Suprapubic skin (tissue), 4 donors: Measurements from ENCODE around the gene GAS2L3.

ENCODE experiments used
- CTCF ChIP-seq, 2 donors: fragments of 200-600 bp in 1 of 2; fragments of 450-650 bp in 1 of 2; sonication (generic) in 1 of 2; IDR thresholded peaks; one replicate each; pipeline ENCODE4 v1.5.1; 2016 to 2019; ENCODE audit warnings: antibody characterized with exemption in 2 of 2, mild to moderate bottlenecking in 1 of 2, moderate library complexity in 1 of 2
- EP300 ChIP-seq: sonication (generic); formaldehyde crosslinking; IDR thresholded peaks from one replicate; pipeline ENCODE4 v1.6.1; 2017; ENCODE audit warnings: antibody characterized with exemption
- POLR2A ChIP-seq, 2 donors: fragments of 450-650 bp; IDR thresholded peaks; one replicate each; pipeline ENCODE4 v1.6.1; 2017; ENCODE audit warnings: antibody characterized with exemption in 2 of 2, mild to moderate bottlenecking in 2 of 2, moderate library complexity in 2 of 2
- POLR2AphosphoS5 ChIP-seq, 3 donors: sonication (generic); formaldehyde crosslinking; IDR thresholded peaks; one replicate each; pipeline ENCODE4 v1.6.1; 2017; ENCODE audit warnings: antibody characterized with exemption in 3 of 3

GRCh38 chr12:100591979-100592378 lies 18.5 kb downstream of the GAS2L3 start:
- TF ChIP-seq POLR2A (IDR thresholded peaks at IDR 0.05) (no peak), CTCF (IDR thresholded peaks at IDR 0.05) (no peak), EP300 (no peak), POLR2AphosphoS5 (IDR thresholded peaks at IDR 0.05) (no peak)
